Lower leg skin (tissue), 4 donors: ENCODE data around the gene EGFL7. TPM values are rescaled to one million over a fixed set of nuclear protein-coding genes. Genes with fewer than 3 reads are reported as not detected.

Experiments used
- DNase-seq, 2 donors: peaks; one replicate each; pipeline ENCODE4 v3.0.0-alpha.2; 2019; ENCODE audit warnings: low spot score in 2 of 2
- H3K4me3 ChIP-seq: fragments of 200-600 bp; sonication (generic); 2 replicates; pipeline ENCODE4 v1.5.1; 2017; ENCODE audit warnings: mild to moderate bottlenecking, low read depth; ENCODE audit not compliant: poor library complexity, severe bottlenecking
- POLR2A ChIP-seq, 2 donors: fragments of 450-650 bp; IDR thresholded peaks; one replicate each; pipeline ENCODE4 v1.6.1; 2016 to 2017; ENCODE audit warnings: antibody characterized with exemption in 2 of 2, mild to moderate bottlenecking in 1 of 2, moderate library complexity in 1 of 2
- WGBS, 2 donors: methylation state at CpG; one replicate each; pipeline ENCODE4 v1.1.5; 2018; 5-methylcytosine and 5-hydroxymethylcytosine counted together
- intact Hi-C: fragments of 100-400 bp; cut with DNase I; formaldehyde crosslinking; loops from one replicate; pipeline ENCODE4 v1.15.0; 2023; ENCODE audit warnings: low total_unique reads
- total RNA-seq, 4 donors: library from RNA; depleted of rRNA; stranded (reverse); fragments of >200 nt; gene quantifications; one replicate each; pipeline ENCODE4 v1.1.0, GENCODE V29; 2016
- TF ChIP-seq, protein P1 (sequence below), 3 donors: fragments of 450-650 bp; IDR thresholded peaks; one replicate each; pipeline ENCODE4 v1.5.1; 2016; ENCODE audit warnings: antibody characterized with exemption in 3 of 3, mild to moderate bottlenecking in 3 of 3, moderate library complexity in 2 of 3

EGFL7 gene
- total RNA-seq, 4 donors from 2014 or later, result 27.8 to 62.2 (median 46.2) TPM

DNA sequence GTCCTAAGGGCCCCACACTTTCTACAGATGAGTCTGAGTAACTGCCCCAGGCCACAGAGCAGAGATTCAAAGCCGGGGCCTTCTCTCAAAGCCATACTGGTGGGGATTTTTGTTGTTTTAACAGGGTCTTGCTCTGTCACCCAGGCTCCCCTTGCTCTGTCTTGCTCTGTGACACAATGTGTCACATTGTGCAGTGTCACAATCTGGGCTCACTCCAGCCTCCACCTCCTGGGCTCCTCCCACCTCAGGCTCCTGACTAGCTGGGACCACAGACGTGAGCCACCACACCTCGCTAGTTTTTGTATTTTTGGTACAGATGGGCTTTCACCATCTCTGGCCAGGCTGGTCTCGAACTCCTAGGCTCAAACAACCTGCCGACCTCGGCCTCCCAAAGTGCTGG, 15.9 kb downstream of the EGFL7 start:
- TF ChIP-seq POLR2A (IDR thresholded peaks at IDR 0.05), result no peak
- 76 to 78% methylated on average over 6 of the region's 6 CpGs for WGBS, 2 donors
- no peak for DNase-seq
- H3K4me3 ChIP-seq, result no peak overlapping the region
- intact Hi-C loops, result no loop called here

DNA sequence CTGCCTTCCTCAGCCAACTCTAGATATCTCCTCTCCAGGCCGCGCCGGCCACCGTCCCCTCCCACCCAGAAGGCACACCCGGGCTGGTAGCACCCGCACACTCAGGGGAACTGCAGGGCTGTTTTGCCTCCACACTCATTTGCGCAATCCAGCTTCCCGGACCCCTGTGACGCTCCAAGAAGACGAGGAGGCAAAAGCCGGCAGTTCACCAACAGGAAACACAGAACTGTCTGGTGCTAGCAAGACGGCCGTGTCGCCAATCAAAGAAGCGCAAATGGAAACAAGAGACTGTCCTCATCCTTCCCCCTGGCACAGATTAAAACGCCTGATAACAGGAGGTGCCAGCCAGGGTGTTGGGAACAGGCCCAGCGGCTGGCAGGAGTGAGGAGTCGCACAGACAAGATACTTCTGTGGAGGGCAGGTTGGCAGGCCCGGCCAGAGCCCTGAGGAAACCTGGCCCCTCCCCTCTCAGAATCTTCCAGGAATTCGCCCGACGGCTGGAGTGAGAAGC, 16.8 kb downstream of the EGFL7 start:
- intact Hi-C loops, result no loop called here

DNA sequence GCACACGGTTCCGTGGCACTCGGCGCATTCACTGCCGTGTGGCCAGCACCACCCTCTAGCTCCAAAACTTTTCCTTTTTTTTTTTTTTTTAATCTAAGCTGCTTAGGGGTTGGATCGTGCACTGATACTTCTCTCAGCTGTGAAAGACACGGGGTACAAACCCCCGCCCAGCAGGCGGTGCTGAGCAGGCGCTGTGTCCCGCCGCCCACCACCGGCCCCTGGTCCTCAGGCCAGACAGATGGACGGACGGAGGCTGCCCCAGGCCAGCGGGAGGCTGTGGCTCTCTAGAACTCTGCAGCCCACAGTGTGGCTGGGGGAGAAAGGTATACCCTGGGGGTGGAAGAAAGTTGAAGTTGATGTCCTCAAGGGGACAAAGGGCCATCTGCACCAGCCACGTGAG, 18.3 kb downstream of the EGFL7 start:
- TF ChIP-seq, protein P1, sequence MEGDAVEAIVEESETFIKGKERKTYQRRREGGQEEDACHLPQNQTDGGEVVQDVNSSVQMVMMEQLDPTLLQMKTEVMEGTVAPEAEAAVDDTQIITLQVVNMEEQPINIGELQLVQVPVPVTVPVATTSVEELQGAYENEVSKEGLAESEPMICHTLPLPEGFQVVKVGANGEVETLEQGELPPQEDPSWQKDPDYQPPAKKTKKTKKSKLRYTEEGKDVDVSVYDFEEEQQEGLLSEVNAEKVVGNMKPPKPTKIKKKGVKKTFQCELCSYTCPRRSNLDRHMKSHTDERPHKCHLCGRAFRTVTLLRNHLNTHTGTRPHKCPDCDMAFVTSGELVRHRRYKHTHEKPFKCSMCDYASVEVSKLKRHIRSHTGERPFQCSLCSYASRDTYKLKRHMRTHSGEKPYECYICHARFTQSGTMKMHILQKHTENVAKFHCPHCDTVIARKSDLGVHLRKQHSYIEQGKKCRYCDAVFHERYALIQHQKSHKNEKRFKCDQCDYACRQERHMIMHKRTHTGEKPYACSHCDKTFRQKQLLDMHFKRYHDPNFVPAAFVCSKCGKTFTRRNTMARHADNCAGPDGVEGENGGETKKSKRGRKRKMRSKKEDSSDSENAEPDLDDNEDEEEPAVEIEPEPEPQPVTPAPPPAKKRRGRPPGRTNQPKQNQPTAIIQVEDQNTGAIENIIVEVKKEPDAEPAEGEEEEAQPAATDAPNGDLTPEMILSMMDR (IDR thresholded peaks at IDR 0.05), result no peak
- TF ChIP-seq POLR2A (IDR thresholded peaks at IDR 0.05), result no peak
- no peak overlapping the region for H3K4me3 ChIP-seq
- WGBS, 2 donors, result 95 to 97% methylated on average over 16 to 17 of the region's 17 CpGs
- intact Hi-C loops, result no loop called here
- no peak for DNase-seq

More for the DNA sequence above, 16.8 kb downstream of the EGFL7 start:
- H3K4me3 ChIP-seq, result no peak overlapping the region
- DNase-seq, result peak in 1 of 2 donors; percentile 49
- 38 to 52% methylated on average over 18 to 22 of the region's 22 CpGs for WGBS, 2 donors
- TF ChIP-seq, protein P1 (IDR thresholded peaks at IDR 0.05), result no peak
- no peak for TF ChIP-seq POLR2A (IDR thresholded peaks at IDR 0.05)

DNA sequence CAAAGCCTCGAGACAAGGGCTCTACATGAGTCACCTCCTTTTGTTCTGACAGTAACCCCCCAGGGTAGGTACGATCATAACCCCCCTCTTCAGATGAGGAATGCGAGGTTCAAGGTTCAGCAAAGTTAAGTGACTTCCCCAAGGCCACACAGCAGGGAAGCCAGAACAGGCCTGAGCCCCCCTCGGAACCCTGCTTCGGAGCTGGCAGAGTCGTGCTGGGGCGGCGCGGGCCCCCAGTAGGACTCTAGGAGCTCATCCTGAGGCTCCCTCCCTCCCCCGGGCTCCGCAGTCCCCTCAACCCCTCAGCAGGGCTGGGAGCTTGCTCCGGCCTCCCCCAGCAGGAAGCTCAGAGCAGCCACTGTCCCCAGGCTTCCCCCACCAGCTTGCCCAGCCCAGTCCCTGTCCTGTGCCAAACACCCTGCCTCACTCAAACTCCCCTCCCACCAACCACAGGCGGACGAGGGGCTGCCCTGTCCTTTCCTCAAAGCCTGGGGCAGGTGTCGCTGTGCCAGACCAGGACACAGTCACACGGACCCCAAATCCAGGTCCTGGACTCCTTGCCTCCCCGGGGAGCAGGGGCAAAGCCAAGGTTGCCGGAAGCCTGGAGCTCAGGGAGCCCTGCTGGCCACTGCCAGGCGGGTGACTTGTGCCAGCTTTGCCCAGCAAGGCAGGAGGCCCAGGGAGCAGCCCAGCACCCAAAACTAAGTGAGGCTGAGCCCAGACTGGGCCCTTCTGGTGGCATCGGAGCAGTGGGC, 19.4 kb downstream of the EGFL7 start:
- no peak overlapping the region for H3K4me3 ChIP-seq
- 90% methylated on average over 15 to 20 of the region's 20 CpGs for WGBS, 2 donors
- intact Hi-C loops, result no loop called here

DNA sequence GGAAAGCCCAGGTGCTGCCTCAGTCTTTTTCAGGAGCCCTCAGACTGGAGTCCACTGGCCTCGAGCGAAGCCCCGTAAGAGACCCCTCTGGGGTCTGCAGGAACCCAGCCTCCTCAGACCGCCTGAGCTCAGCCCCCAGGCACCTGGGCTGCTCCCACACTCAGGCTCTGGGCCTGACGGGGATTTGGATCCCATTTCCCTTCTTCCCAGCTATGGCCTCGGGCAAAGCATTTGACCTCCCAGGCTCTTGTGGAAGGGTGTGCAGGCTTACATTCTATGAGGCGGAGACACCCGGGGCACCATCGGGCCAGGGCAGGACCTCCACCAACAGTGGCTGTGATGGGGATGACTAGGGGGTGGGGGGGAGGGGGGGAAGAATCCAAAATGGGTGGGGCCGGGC, 20.0 kb downstream of the EGFL7 start:
- H3K4me3 ChIP-seq, result no peak overlapping the region
- no peak for DNase-seq
- intact Hi-C loops, result no loop called here
- TF ChIP-seq, protein P1 (IDR thresholded peaks at IDR 0.05), result no peak
- TF ChIP-seq POLR2A (IDR thresholded peaks at IDR 0.05), result no peak
- 89 to 91% methylated on average over 8 to 10 of the region's 10 CpGs for WGBS, 2 donors

More for the DNA sequence above, 19.4 kb downstream of the EGFL7 start:
- TF ChIP-seq, protein P1 (IDR thresholded peaks at IDR 0.05), result no peak
- TF ChIP-seq POLR2A (IDR thresholded peaks at IDR 0.05), result no peak
- DNase-seq, result no peak

DNA sequence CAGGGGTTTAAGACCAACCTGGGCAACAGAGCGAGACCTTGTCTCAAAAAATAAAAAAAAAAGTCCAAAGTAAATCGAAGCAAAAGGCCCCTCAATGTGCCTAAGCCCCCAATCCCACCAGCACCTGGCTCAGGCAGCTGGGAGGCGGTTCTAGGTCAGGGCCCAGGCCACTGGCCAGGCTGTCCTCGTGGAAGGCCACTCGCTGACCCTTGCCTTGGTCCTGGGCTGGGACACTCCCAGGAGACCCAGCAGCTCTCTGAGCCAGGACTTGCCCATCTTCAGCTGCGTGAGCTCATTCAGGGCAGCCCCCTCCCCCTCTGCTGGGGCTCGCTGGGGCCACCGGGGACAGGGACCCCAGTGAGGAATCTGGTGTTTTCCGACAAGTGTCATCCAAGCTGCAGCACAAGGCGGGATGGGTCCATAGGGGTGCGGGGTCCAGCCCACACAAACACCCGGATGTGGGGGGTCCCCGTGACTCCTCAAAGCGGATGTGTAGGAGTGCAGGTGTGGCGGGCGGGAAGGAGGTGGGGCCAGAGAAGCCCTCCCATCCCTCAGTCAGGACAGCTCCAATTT, 20.5 kb downstream of the EGFL7 start:
- no peak for TF ChIP-seq POLR2A (IDR thresholded peaks at IDR 0.05)
- TF ChIP-seq, protein P1 (IDR thresholded peaks at IDR 0.05), result no peak
- WGBS, 2 donors, result 89 to 93% methylated on average over 11 to 13 of the region's 16 CpGs
- intact Hi-C loops, result no loop called here
- DNase-seq, result no peak
- H3K4me3 ChIP-seq, result no peak overlapping the region
